Measurements from ENCODE around the gene MIDN. TPM values are rescaled to one million over a fixed set of nuclear protein-coding genes. Genes with fewer than 3 reads are reported as not detected.

The MIDN gene
- total and polyA plus RNA-seq, 10 of the 15 experiments (the other 5 are each of a cell fraction or from before 2014, with no cell fraction given), result 0.38 to 51.5 (median 7.2) TPM

DNA sequence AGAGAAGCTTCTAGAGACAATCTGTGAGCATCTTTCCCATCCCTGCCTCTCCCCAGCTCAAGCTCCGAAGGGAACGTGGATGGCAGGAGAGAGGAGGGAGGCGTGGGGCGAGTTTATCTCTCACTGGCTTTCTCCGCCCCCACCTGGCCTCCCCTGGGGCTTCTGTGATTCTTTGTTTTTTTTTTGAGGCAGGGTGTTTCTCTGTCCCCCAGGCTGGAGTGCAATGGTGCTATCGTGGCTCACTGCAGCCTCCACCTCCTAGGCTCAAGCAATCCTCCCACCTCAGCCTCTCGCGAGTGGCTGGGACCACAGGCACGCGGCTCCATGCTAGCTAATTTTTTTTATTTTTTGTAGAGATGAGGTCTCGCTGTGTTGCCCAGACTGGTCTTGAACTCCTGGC lies 60.3 kb downstream of the MIDN start:
- SMC1A ChIA-PET (ENCODE audit: uncharacterized antibody, unreplicated experiment), result no interaction called here
- RAD21 ChIA-PET (ENCODE audit: unreplicated experiment), result no interaction called here
- Histone ChIP-seq H3K4me1 (ENCODE audit: control insufficient read depth, insufficient read depth, low read length) (no peaks in the 10 kb centered on the region), H4K20me1 (ENCODE audit: control insufficient read depth, insufficient read depth) (no peaks in the 10 kb centered on the region), H3K9ac (ENCODE audit: control insufficient read depth, insufficient read depth, low read length) (no peak overlapping the region), H3K9me3 (replicated peaks; ENCODE audit: control insufficient read depth, insufficient read depth, low read length) (no peaks in the 10 kb centered on the region), H3K27me3 (replicated peaks in 1 of 2; ENCODE audit: control insufficient read depth in 2 of 2, insufficient read depth in 2 of 2, low read length in 1 of 2) (no peaks in the 10 kb centered on the region), H3K27ac (ENCODE audit: control insufficient read depth, insufficient read depth) (no peak overlapping the region), H3K4me2 (ENCODE audit: control insufficient read depth, insufficient read depth) (no peak overlapping the region), H3K79me2 (ENCODE audit: control insufficient read depth, insufficient read depth, low read length) (no peaks in the 10 kb centered on the region), H2AFZ (ENCODE audit: control insufficient read depth, low read depth, low read length) (no peak overlapping the region), H3K36me3 (ENCODE audit: control insufficient read depth in 2 of 2, insufficient read depth in 2 of 2, low read length in 1 of 2) (no peaks in the 10 kb centered on the region), H3K4me3 (no peak overlapping the region)
- in situ Hi-C loops (cut with MboI), result no loop called here
- ATAC-seq (no peak), DNase-seq (ENCODE audit: low read depth, low spot score) (no peak), FAIRE-seq (no peak)
- TF ChIP-seq SMC3 (IDR thresholded peaks at IDR 0.05; ENCODE audit: borderline replicate concordance, low read length) (no peak), STAT3 (IDR thresholded peaks at IDR 0.05; ENCODE audit: low read depth, low read length) (no peak), RB1 (IDR thresholded peaks at IDR 0.05; ENCODE audit: borderline replicate concordance) (no peak), SPI1 (IDR thresholded peaks at IDR 0.05; ENCODE audit: borderline replicate concordance, insufficient read depth, low read depth, low read length) (no peak), STAT1 (conservative IDR thresholded peaks at IDR 0.05) (no peak)
- TF ChIP-seq, protein P1, sequence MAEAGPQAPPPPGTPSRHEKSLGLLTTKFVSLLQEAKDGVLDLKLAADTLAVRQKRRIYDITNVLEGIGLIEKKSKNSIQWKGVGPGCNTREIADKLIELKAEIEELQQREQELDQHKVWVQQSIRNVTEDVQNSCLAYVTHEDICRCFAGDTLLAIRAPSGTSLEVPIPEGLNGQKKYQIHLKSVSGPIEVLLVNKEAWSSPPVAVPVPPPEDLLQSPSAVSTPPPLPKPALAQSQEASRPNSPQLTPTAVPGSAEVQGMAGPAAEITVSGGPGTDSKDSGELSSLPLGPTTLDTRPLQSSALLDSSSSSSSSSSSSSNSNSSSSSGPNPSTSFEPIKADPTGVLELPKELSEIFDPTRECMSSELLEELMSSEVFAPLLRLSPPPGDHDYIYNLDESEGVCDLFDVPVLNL (IDR thresholded peaks at IDR 0.05; ENCODE audit: low read depth, low read length), result no peak
- TF ChIP-seq, protein P2, sequence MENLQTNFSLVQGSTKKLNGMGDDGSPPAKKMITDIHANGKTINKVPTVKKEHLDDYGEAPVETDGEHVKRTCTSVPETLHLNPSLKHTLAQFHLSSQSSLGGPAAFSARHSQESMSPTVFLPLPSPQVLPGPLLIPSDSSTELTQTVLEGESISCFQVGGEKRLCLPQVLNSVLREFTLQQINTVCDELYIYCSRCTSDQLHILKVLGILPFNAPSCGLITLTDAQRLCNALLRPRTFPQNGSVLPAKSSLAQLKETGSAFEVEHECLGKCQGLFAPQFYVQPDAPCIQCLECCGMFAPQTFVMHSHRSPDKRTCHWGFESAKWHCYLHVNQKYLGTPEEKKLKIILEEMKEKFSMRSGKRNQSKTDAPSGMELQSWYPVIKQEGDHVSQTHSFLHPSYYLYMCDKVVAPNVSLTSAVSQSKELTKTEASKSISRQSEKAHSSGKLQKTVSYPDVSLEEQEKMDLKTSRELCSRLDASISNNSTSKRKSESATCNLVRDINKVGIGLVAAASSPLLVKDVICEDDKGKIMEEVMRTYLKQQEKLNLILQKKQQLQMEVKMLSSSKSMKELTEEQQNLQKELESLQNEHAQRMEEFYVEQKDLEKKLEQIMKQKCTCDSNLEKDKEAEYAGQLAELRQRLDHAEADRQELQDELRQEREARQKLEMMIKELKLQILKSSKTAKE (IDR thresholded peaks at IDR 0.05; ENCODE audit: low read depth, poor library complexity, severe bottlenecking), result no peak
- POLR2A ChIA-PET, result no interaction called here
- no TSS peak for BruUV-seq (replicated peaks)
- 27% methylated on average over 11 of the region's 11 CpGs for WGBS (ENCODE audit: insufficient coverage, insufficient replicate concordance, low lambda C conversion rate, missing lambda C conversion rate)
- CTCF ChIA-PET, result no interaction called here
- intact Hi-C loops (cut with micrococcal nuclease; ENCODE audit: unreplicated experiment), result no loop called here

Other genes with a start within 250 kb of the MIDN start
Only the 7 nearest of the 23 such genes appear.
- gene SBNO2, start 74.3 kb upstream of the MIDN start, total RNA-seq (2014; rRNA removed), result 13.8 and 15.8 TPM in 2 replicates
- gene SBNO2, start 74.3 kb upstream of the MIDN start, total RNA-seq (2014; rRNA removed; fragmentation: Illumina TruSeq; extraction: Trizol), result 4.8 and 5.6 TPM in 2 replicates
- gene SBNO2, start 74.3 kb upstream of the MIDN start, total RNA-seq (2021), result 38.5 and 44.6 TPM in 2 replicates
- gene SBNO2, start 74.3 kb upstream of the MIDN start, polyA plus RNA-seq (2011; rRNA removed), result 2.7 and 7.2 TPM in 2 replicates
- gene SBNO2, start 74.3 kb upstream of the MIDN start, polyA plus RNA-seq (2014; fragmentation: Illumina TruSeq; extraction: Trizol), result 2.2 and 5.0 TPM in 2 replicates
- gene SBNO2, start 74.3 kb upstream of the MIDN start, polyA plus RNA-seq (2014; fragmentation: Nextera tagmentation; extraction: Ambion mirVana), result under 1 TPM; 0.08 to 0.15 TPM
- gene SBNO2, start 74.3 kb upstream of the MIDN start, polyA plus RNA-seq (2014; rRNA removed), result 21.8 and 26.0 TPM in 2 replicates
- gene SBNO2, start 74.3 kb upstream of the MIDN start, polyA plus RNA-seq (2016; fragmentation: Nextera tagmentation; extraction: Ambion mirVana), result 1 to 10 TPM; 4.2 to 5.9 TPM
- 62.0 and 65.7 TPM in 2 replicates for gene STK11, start 42.8 kb upstream of the MIDN start, total RNA-seq (2014; rRNA removed)
- gene STK11, start 42.8 kb upstream of the MIDN start, total RNA-seq (2014; rRNA removed; fragmentation: Illumina TruSeq; extraction: Trizol), result 30.7 and 34.3 TPM in 2 replicates
- 64.6 and 71.0 TPM in 2 replicates for gene STK11, start 42.8 kb upstream of the MIDN start, total RNA-seq (2021)
- 30.2 and 31.3 TPM in 2 replicates for gene STK11, start 42.8 kb upstream of the MIDN start, polyA plus RNA-seq (2011; rRNA removed)
- gene STK11, start 42.8 kb upstream of the MIDN start, polyA plus RNA-seq (2014; fragmentation: Illumina TruSeq; extraction: Trizol), result 8.5 and 16.3 TPM in 2 replicates
- under 1 TPM; 0.33 to 0.74 TPM for gene STK11, start 42.8 kb upstream of the MIDN start, polyA plus RNA-seq (2014; fragmentation: Nextera tagmentation; extraction: Ambion mirVana)
- gene STK11, start 42.8 kb upstream of the MIDN start, polyA plus RNA-seq (2014; rRNA removed), result 57.0 and 69.5 TPM in 2 replicates
- 1 to 10 TPM; 4.9 to 5.4 TPM for gene STK11, start 42.8 kb upstream of the MIDN start, polyA plus RNA-seq (2016; fragmentation: Nextera tagmentation; extraction: Ambion mirVana)
- gene CBARP, start 10.6 kb upstream of the MIDN start, total RNA-seq (2014; rRNA removed), result 0.44 and 0.51 TPM in 2 replicates
- gene CBARP, start 10.6 kb upstream of the MIDN start, total RNA-seq (2014; rRNA removed; fragmentation: Illumina TruSeq; extraction: Trizol), result 0.05 and 0.09 TPM in 2 replicates
- gene CBARP, start 10.6 kb upstream of the MIDN start, total RNA-seq (2021), result 0.59 and 0.61 TPM in 2 replicates
- 0.03 and 0.04 TPM in 2 replicates for gene CBARP, start 10.6 kb upstream of the MIDN start, polyA plus RNA-seq (2011; rRNA removed)
- gene CBARP, start 10.6 kb upstream of the MIDN start, polyA plus RNA-seq (2014; fragmentation: Illumina TruSeq; extraction: Trizol), result 0.04 TPM in 1 of 2 replicates, not detected in the other
- not detected for gene CBARP, start 10.6 kb upstream of the MIDN start, polyA plus RNA-seq (2014; fragmentation: Nextera tagmentation; extraction: Ambion mirVana)
- 0.55 and 0.93 TPM in 2 replicates for gene CBARP, start 10.6 kb upstream of the MIDN start, polyA plus RNA-seq (2014; rRNA removed)
- under 1 TPM in 1 of 2 experiments, not detected in 1; 0.18 TPM for gene CBARP, start 10.6 kb upstream of the MIDN start, polyA plus RNA-seq (2016; fragmentation: Nextera tagmentation; extraction: Ambion mirVana)
- gene ATP5F1D, start 6.8 kb upstream of the MIDN start, total RNA-seq (2014; rRNA removed), result 45.8 and 52.5 TPM in 2 replicates
- 18.9 and 23.6 TPM in 2 replicates for gene ATP5F1D, start 6.8 kb upstream of the MIDN start, total RNA-seq (2014; rRNA removed; fragmentation: Illumina TruSeq; extraction: Trizol)
- gene ATP5F1D, start 6.8 kb upstream of the MIDN start, total RNA-seq (2021), result 304 and 305 TPM in 2 replicates
- gene ATP5F1D, start 6.8 kb upstream of the MIDN start, polyA plus RNA-seq (2011; rRNA removed), result 18.5 and 46.6 TPM in 2 replicates
- gene ATP5F1D, start 6.8 kb upstream of the MIDN start, polyA plus RNA-seq (2014; fragmentation: Illumina TruSeq; extraction: Trizol), result 1.4 and 12.8 TPM in 2 replicates
- 10 to 100 TPM in 1 of 2 experiments, 1 to 10 TPM in 1; 7.2 to 45.0 TPM for gene ATP5F1D, start 6.8 kb upstream of the MIDN start, polyA plus RNA-seq (2014; fragmentation: Nextera tagmentation; extraction: Ambion mirVana)
- 179 and 216 TPM in 2 replicates for gene ATP5F1D, start 6.8 kb upstream of the MIDN start, polyA plus RNA-seq (2014; rRNA removed)
- gene ATP5F1D, start 6.8 kb upstream of the MIDN start, polyA plus RNA-seq (2016; fragmentation: Nextera tagmentation; extraction: Ambion mirVana), result 100 to 1,000 TPM; 355 to 357 TPM
- gene CIRBP, start 20.7 kb downstream of the MIDN start, total RNA-seq (2014; rRNA removed), result 216 and 225 TPM in 2 replicates
- gene CIRBP, start 20.7 kb downstream of the MIDN start, total RNA-seq (2014; rRNA removed; fragmentation: Illumina TruSeq; extraction: Trizol), result 228 and 243 TPM in 2 replicates
- gene CIRBP, start 20.7 kb downstream of the MIDN start, total RNA-seq (2021), result 264 and 284 TPM in 2 replicates
- 153 and 253 TPM in 2 replicates for gene CIRBP, start 20.7 kb downstream of the MIDN start, polyA plus RNA-seq (2011; rRNA removed)
- 152 and 313 TPM in 2 replicates for gene CIRBP, start 20.7 kb downstream of the MIDN start, polyA plus RNA-seq (2014; fragmentation: Illumina TruSeq; extraction: Trizol)
- 10 to 100 TPM; 27.6 to 52.4 TPM for gene CIRBP, start 20.7 kb downstream of the MIDN start, polyA plus RNA-seq (2014; fragmentation: Nextera tagmentation; extraction: Ambion mirVana)
- gene CIRBP, start 20.7 kb downstream of the MIDN start, polyA plus RNA-seq (2014; rRNA removed), result 335 and 370 TPM in 2 replicates
- 100 to 1,000 TPM; 162 to 166 TPM for gene CIRBP, start 20.7 kb downstream of the MIDN start, polyA plus RNA-seq (2016; fragmentation: Nextera tagmentation; extraction: Ambion mirVana)
- 52.8 and 57.6 TPM in 2 replicates for gene FAM174C, start 26.9 kb downstream of the MIDN start, total RNA-seq (2014; rRNA removed)
- gene FAM174C, start 26.9 kb downstream of the MIDN start, total RNA-seq (2014; rRNA removed; fragmentation: Illumina TruSeq; extraction: Trizol), result 15.4 and 18.8 TPM in 2 replicates
- 71.8 and 73.0 TPM in 2 replicates for gene FAM174C, start 26.9 kb downstream of the MIDN start, total RNA-seq (2021)
- gene FAM174C, start 26.9 kb downstream of the MIDN start, polyA plus RNA-seq (2011; rRNA removed), result 14.8 and 29.6 TPM in 2 replicates
- 1.1 and 8.1 TPM in 2 replicates for gene FAM174C, start 26.9 kb downstream of the MIDN start, polyA plus RNA-seq (2014; fragmentation: Illumina TruSeq; extraction: Trizol)
- gene FAM174C, start 26.9 kb downstream of the MIDN start, polyA plus RNA-seq (2014; fragmentation: Nextera tagmentation; extraction: Ambion mirVana), result 1 to 10 TPM in 1 of 2 experiments, under 1 TPM in 1; 0.89 to 6.9 TPM
- 94.6 and 104 TPM in 2 replicates for gene FAM174C, start 26.9 kb downstream of the MIDN start, polyA plus RNA-seq (2014; rRNA removed)
- 10 to 100 TPM; 72.0 to 79.9 TPM for gene FAM174C, start 26.9 kb downstream of the MIDN start, polyA plus RNA-seq (2016; fragmentation: Nextera tagmentation; extraction: Ambion mirVana)
- gene EFNA2, start 37.3 kb downstream of the MIDN start, total RNA-seq (2014; rRNA removed), result not detected in 2 replicates
- not detected in 2 replicates for gene EFNA2, start 37.3 kb downstream of the MIDN start, total RNA-seq (2014; rRNA removed; fragmentation: Illumina TruSeq; extraction: Trizol)
- gene EFNA2, start 37.3 kb downstream of the MIDN start, total RNA-seq (2021), result not detected in 2 replicates
- not detected in 2 replicates for gene EFNA2, start 37.3 kb downstream of the MIDN start, polyA plus RNA-seq (2011; rRNA removed)
- gene EFNA2, start 37.3 kb downstream of the MIDN start, polyA plus RNA-seq (2014; fragmentation: Illumina TruSeq; extraction: Trizol), result not detected in 2 replicates
- gene EFNA2, start 37.3 kb downstream of the MIDN start, polyA plus RNA-seq (2014; fragmentation: Nextera tagmentation; extraction: Ambion mirVana), result not detected
- gene EFNA2, start 37.3 kb downstream of the MIDN start, polyA plus RNA-seq (2014; rRNA removed), result not detected in 2 replicates
- not detected for gene EFNA2, start 37.3 kb downstream of the MIDN start, polyA plus RNA-seq (2016; fragmentation: Nextera tagmentation; extraction: Ambion mirVana)

All from GM12878 (cell line).